ENCODE data around the gene ITPKB.

DNA sequence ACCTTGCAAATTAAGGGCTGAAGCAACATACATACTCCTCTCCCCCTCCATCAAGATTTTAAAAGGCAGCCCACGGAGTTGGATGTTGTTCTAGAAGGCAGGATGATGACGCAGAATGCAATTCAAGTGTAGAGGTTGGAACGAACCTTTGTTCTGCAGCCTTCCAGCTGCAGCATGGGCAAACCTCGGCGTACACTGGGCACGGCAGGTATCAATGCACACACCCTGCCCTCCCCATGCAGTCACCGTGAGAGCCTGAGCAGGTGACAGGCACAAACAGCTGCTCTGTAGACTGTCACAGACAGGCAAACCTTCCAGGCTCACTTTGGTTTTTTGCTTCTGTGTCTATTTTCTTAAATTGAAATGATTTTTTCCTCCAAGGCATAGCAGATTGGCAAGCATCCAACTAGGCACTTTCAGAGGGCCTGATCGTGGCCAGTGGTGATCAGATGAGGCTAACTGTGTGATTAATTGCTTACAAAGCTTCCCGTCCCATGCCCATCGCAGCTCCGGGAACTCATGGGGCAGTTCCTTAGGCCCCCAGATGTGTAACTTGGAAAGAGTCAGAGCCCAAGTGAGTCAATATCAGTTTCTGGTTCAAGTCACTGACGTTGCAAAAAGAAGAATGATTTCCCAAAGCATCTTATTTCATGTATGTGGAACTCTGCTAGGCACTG, 82.3 kb downstream of the ITPKB start:
- TF ChIP-seq, protein P1, sequence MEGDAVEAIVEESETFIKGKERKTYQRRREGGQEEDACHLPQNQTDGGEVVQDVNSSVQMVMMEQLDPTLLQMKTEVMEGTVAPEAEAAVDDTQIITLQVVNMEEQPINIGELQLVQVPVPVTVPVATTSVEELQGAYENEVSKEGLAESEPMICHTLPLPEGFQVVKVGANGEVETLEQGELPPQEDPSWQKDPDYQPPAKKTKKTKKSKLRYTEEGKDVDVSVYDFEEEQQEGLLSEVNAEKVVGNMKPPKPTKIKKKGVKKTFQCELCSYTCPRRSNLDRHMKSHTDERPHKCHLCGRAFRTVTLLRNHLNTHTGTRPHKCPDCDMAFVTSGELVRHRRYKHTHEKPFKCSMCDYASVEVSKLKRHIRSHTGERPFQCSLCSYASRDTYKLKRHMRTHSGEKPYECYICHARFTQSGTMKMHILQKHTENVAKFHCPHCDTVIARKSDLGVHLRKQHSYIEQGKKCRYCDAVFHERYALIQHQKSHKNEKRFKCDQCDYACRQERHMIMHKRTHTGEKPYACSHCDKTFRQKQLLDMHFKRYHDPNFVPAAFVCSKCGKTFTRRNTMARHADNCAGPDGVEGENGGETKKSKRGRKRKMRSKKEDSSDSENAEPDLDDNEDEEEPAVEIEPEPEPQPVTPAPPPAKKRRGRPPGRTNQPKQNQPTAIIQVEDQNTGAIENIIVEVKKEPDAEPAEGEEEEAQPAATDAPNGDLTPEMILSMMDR (conservative IDR thresholded peaks at IDR 0.05; ENCODE audit: low read depth, low read length): no peak
- no peak for TF ChIP-seq EZH2 (IDR thresholded peaks at IDR 0.05; ENCODE audit: low read length, unreplicated experiment)
- no peak for TF ChIP-seq EZH2phosphoT487 (IDR thresholded peaks at IDR 0.05; ENCODE audit: borderline replicate concordance, low read length)

All from PC-3 (cell line).